HG03469 (cell line): ENCODE data around the gene TMEM208.

Experiments used
- ATAC-seq: cut with Tn5 transposase; IDR thresholded peaks from one replicate; pipeline ENCODE4 v1.9.1; 2021; ENCODE audit warnings: mild to moderate bottlenecking, moderate library complexity, moderate number of reproducible peaks; ENCODE audit not compliant: unreplicated experiment

TMEM208 gene

DNA sequence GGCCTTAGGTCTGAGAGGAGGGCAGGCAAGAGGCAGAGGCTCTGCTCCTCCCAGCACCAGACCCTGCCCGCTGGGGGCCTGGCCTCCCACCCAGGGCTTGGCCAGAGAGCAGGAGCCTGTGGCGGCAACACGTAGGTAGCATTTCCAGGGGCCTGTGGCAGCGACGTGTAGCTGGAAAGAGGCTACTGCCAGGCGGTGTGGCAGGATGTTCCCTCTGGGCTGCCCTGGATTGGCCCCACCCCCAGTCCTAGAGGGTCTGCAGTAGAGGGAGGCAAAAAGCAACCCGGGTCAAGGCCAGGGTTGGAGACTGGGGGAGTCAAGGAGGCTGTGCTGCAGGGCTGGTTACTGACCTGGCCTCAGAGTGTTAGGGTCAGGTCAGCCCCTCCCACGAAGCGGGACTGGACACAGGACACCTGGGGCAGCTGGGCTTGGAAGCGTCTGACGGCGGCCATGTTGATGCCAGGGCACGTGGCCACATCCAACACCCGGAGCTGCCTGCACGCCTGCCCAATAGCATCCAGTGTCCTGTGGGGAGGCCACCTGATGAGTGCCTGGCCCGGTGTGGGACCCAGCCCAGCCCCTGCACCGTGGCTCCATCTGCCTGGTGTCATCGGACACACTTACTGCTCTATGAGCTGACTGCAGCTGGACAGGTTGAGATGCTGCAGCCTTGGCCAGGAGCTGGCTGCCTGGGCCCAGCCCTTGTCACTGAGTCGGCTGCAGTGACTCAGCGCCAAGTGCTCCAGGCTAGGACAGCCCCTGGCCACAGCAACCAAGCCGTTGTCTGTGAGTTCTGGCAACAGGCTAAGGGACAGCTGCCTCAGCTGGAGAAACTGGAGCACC lies 19.5 kb upstream of the TMEM208 start:
- ATAC-seq: no peak

DNA sequence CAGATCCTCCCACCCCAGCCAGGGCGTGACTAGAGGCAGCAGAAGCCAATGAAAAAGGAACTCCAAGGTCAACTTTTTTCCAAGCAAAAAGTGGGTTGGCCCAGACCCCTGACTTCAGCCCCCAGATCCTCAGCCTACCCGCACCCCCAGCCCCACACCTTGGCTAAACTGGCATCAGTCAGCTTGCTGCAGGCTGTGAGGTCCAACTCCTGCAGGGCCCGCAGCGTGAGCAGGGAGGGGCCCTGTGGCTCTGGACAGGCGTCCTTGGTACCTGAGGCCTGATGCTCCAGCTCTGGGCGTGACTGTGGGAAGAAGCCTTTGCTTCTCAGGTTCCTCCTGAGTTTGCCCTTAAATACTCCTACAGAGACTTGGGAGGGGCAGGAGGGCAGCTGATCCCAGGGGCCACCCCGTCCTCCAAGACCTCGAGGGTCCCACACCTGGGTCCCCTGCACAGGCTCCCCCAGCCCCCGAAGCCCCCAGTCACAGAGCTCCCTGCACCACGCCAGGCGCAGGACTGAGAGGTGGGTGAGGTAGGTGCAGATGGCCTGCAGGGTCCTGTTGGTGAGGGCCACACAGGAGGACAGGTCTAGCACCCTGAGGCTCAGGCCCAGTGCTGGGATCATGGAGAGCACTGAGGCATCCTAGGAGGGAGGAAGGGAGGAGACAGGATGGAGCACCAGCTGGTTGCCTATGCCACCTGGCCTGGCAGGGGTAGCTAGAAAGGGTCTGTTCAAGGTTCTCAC lies 18.6 kb upstream of the TMEM208 start:
- no peak for ATAC-seq

DNA sequence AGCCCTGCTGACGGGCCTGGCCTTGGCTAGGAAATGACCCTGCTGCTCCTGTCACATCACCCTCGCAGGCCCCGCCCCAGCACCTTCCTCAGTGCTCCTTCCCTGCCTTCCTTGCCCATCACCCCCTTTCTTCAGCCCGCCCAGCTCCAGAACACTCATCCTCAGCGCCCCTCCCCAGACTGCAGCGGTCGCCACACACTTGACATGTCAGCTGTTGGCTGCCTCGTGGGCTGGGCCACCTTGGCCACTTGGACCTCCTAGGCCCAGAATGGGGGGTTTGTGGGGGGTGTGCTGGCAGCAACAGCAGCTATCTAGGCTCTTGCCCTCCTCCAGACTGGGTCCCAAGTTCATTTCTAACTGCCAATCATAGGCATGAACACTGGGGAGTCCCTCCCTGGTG lies 17.4 kb upstream of the TMEM208 start:
- ATAC-seq: no peak

DNA sequence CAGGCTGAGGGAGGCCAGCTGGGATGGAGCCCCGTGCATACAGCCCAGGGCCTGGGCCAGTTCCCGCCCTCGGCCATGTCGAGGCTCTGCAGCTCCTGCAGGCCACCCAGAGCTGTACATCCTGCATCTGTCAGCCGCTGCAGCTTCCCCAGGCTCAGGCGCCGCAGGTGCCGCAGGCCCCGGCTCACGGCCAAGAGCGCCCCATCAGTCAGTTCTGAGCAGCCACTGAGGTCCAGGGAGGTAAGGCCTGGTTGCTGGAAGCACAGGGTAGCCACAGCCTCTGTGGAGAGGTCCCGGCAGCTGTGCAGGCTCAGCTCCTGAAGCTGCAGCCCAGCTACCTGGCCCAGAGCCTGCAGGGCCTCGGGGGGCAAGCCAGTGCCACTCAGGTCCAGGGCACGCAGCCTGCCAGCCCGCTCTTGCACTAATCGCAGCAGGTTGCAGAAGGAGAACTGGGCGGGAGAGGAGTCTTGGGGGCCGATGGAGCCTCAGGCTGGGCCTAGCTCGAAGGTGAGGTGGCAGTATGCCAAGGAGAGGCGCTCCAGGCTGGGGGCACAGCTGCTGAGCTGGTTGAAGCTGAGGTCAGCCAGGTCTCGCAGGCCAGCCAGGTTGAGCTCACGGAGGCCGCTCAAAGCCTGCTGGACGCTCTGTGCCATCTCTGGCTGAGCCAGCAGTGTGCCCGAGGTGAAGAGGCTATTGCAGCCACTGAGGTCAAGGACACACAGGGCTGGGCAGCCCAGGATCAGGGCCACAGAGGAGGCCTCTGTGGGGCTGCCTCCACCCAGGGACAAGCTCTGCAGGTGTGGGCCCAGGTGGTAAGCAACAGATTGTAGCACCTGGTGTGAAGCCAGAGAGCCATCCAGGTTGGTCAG lies 16.6 kb upstream of the TMEM208 start:
- ATAC-seq: no peak

DNA sequence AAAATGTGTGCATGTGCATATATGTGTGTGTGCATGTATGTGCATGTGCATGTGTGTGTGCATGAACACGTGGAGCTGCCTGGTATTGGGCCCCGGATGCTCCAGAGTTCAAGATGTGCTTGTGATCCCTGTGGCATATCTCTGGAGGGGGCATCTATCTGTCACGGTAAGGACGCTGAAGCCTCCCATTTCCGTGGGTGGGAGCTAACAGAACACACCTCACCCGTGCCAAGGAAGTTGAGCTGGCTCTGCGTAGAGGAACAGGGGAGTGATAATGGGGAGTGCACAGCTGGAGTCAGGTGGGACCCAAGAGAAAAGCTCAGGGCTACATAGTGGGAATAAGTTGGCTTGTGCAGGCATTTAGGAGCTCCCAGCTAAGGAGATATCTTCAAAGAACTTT lies 15.3 kb upstream of the TMEM208 start:
- no peak for ATAC-seq

DNA sequence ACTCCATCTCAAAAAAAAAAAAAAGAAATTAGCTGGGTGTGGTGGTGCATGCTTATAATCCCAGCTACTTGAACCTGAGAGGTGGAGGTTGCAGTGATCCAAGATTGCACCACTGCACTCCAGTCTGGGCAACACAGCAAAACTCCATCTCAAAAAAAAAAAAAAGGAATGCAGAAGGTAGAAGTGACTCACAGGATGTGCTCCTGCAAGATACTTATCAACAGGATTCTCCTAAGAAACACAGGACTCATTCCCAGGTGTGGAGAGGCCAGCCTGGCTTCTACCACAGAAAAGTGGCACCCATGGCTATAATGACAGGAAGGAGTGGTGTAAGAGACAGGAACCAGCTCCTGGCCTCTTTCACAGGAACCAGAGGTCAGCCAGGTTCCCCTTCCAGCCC lies 14.2 kb upstream of the TMEM208 start:
- no peak for ATAC-seq

DNA sequence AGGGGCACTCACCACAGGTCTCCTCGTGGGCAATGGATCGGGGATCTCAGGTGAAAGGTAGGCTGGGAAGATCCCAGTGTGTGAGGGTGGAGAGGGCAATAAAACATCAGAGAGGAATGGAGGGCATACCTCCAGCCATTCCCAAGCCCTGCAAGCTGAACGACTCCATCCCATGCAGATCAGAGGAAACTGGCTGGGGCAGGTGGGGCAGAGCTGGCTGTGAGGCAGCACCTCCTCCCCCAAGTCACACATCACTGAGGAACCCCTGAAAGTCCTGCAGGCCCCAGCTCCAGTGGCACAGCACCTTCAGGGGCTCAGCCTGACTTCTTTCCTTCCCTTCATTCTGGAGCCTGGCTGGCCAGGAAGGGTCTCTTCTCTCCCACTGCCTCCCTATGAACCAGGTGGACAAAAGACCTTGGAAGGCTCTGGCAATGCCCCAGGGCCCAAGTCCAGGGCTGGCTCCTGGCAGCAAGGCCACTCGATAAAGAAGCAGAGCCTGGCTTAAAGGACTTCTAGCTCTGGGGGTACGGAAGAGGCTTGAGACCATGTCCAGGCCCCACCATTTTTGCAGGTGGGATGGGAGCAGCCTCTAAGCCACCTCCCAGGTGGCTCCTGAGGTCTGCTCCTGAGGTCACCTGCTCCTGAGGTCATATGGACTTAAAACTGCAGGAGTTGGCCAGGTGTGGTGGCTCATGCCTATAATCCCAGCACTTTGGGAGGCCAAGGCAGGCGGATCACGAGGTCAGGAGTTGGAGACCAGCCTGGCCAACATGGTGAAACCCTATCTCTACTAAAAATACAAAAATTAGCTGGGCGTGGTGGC lies 13.5 kb upstream of the TMEM208 start:
- ATAC-seq: no peak

DNA sequence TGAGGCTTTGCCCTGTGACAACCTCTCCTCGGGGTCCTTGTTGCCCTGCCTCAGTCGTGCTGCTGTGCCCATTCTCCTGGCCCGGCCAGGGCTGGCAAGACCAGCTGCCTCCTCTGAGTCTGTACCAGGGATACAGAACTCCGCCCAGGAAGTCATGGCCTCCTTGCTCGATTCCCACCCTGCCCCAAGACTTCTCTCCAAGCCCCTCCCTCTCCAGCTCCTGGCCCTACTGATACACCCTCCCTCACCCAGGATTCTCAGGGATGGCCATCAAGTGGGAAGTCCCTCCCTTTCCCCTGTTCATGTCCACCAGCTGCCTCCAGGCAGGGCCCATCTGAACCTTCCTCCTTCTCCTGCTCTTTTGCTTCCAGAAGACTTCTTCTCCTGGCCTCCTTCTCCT lies 11.2 kb upstream of the TMEM208 start:
- no peak for ATAC-seq

DNA sequence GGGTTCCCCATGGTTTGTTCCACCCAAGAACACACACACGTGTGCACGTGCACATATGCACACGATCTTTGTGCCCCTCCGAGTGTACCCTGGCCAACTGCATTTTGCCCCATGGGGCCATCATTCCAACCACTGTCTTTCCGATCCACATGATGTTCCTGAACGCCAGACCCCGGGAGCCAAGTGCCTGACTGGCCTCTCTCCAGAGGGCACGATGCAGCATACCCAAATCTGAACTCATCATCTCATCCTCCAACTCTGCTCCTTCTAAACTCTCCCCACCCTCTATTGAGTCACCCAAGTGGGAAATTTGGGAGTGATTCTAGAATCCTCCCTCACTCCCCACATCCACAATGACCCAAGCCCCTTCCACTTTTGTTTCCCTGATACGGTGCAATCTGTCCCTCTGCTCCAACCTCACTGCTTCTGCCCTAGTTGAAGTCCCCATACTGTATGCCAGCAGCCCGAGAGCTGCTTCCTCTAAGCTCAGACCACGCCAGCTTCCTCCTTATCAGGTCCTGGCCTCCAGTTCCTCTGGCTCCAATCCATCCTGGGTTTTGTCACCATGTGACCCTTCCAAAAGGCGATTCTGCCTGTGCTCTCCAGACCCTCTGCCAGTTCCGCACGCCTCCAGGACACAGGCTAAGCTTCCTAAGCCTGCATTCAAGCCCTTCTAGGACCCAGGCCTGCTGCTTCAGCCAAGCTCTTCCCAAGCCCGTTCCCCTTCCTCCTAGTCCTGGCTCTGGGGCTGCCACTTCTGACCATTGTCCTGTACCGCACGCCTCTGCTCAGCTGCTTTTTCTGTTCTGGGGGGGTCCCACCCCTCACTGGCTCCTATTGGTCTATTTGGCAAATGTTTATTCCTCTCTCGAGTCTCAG lies 10.1 kb upstream of the TMEM208 start:
- ATAC-seq: no peak

DNA sequence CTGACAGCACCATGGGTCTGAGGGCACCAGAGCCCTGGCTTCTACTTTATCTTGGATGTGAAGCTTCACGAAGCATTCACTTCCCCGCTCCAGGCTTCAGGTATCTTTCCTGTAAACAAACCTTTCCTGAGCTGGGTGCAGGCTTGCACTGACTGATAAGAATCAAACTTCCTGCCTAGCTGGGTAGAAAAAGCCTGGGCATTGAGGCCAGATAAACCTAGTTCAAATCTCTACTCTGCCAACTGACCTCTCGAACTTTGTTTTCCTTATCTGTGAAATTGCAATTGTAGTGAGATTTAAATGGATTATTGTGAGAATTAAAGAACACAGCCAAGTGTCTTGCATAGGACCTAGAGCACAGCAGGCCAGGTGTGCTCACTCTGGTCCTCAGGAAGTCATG lies 2.9 kb upstream of the TMEM208 start:
- no peak for ATAC-seq

DNA sequence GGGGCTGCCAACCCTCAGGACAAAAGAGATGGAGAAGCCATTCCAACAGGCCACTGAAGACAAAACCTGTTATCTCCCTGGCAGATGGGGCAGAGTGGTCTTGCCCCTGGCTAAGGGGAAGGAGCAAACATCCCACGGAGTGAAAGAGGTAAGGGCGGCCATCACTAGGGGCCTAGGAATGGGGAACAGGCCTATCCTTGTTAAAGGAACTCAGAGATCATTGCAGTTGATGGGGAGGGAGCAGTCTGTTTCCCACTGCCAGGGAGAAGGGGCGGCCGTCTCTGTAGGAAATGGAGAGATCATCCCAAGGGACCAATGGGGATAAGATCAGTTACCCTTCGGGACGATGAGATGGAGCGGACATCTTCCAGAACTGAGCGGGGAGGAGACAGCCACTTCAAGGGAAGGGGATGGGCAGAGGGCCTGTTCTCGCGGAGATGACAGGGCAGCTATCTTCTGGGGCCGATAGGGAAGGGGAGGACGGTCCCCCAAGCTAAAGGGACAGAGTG lies 581 bp upstream of the TMEM208 start:
- no peak for ATAC-seq

DNA sequence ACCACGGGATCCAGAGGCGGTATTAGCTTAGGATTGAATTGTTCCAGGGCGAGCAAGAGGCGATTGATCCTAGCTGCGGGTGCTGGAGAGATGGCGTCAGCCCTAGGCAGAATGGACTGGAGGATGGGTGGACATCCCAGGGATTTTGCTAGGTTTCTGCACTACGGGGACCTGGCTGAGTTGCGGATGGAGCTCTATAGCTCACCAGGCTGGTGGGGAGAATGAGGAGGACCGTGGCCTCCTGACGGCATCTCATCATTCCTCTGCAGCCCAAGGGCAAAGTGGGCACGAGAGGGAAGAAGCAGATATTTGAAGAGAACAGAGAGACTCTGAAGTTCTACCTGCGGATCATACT lies 614 bp downstream of the TMEM208 start:
- no peak for ATAC-seq

DNA sequence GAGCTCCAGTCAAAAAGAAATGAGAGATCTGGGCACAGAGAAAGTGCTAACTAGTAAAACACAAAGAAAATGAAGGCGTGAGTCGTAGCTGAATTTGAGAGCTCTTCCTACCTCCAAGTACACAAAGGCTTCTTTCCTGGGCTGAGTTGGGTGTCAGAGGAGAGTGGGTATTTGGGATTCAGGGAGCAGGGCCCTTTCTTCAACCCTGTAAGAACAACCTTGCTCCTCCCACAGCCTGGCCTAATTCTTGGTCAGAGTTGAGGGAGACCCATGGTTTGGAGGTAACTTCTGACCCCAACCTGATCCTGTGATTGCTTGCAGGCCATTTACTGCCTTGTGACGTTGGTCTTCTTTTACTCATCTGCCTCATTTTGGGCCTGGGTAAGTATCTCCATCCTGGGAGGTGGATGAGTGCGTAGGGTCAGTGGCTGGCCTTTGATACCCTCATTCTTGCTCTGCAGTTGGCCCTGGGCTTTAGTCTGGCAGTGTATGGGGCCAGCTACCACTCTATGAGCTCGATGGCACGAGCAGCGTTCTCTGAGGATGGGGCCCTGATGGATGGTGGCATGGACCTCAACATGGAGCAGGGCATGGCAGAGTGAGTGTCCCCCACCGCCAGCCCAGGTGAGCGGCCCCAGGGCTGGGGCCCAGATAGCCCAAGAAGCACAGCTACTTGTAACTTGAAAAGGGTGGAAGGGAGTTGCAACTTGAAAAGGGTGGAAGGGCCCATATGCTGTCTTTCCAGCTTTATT lies 1.3 kb downstream of the TMEM208 start:
- no peak for ATAC-seq

DNA sequence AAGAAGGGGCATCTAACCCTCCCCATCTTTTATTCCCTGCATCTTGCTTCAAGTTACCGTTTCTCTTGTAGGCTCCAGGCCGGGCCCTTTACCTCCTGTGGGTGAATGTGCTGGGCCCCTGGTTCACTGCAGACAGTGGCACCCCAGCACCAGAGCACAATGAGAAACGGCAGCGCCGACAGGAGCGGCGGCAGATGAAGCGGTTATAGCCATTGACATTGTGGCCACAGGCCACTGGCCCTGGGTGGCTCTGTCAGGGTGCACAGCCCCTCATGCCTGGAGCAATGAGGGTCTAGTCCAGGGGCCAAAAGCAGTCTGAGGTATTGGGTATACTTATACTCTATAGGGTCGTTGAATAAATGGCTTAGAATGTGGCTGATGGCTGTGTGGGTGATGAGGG lies 2.0 kb downstream of the TMEM208 start:
- no peak for ATAC-seq

DNA sequence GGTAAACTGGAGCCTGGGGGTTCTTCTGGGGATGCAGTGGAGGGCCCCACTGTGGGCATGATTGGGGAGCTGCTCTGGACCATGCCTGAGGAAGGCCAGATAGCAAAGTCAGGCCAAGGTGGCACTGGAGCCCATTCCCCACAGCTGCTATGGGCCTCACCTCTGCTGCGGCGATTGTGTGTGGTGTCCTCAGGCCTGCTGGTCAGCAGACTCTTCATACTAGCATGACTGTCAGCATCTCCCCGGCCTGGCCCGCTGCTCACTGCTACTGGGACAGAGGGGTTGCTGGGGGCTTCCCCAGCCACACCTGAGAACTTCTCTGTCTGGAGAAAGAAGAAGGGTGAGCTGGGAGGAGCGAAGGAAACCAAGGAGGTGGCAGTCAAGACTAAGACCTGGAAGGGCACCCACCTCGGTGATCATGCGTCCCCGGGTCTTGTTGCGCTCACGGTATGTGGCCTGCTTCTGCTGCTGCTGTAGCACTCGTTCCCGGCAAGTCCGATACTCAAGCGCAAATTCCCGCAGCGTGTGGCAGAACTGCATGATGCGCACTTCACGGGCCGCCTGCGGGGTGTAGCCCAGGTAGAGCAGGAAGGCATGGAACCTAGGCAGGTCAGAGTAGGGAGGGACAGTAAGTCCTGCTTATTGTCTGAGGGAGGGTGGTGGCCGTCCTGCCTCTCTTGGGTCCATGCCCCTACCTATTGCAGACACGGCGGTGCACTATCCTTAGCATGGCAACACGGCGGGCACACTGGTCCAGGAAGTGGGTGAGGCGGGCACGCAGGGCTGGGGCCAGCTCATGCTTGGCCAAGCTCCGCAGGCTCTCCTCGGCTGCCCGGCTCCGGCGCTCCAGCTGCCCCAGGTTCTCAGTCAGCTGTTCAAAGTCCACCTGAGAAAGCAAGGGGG lies 3.2 kb downstream of the TMEM208 start:
- no peak for ATAC-seq

DNA sequence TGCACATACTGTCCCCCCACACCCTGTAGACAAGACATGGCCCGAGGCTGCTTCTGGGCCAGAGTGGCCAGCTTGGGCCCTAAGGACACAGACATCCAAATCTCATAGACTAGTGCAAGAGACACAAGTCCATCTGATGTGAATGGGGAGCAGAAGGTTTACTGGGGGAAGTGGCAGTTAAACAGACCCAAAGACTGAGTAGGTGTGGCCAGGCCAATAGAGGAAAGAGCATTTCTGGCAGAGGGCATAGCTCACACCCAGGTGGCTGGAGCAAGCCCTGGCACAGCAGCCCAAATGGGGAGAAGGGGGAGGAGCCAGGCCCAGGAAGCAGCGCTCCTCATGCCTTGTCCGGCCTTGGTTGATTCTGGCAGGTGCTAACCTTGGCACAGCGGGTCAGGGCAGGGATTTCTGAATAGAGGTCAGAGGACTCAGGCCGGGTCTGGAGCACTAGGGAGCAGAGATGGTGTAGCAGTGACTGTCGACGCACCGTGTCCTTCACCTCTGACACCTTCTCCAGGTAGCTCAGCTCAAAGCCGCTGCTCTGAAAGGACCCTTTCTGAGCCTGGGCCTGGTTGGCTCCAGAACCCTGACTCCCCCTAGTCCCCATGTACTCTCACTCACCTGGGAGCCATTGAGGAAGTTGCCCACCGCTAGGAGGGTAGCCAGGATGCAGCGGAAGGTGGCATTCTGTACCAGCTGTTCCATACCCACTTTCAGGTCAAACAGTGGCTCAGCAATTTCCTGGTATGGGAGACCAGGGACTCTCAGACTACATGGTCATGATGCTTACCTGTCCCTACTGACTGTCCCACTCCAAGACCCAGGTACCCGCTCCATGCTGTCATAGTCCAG lies 4.1 kb downstream of the TMEM208 start:
- ATAC-seq: no peak

DNA sequence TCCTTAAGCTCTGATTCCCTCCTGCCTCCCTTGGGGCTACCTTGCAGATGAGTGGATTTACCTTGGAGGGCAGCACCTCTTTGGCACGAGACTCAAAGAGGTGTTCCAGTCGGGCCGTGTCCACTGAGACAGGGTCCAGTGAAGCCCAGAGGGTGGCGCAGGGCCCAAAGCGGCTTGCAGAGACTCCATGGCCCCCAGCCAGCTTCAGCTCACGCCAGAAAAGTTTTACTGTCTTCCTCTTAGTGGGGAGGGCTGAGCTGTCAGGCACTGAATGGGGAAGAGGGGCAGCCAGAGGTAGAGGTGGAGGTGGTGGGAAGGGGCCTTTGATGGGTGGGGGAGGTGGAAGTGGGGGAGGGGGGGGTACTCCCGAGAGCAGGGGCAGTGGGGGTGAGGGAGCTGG lies 6.7 kb downstream of the TMEM208 start:
- ATAC-seq: no peak
